Measurements from ENCODE around the gene RNF186.

Gene RNF186

DNA sequence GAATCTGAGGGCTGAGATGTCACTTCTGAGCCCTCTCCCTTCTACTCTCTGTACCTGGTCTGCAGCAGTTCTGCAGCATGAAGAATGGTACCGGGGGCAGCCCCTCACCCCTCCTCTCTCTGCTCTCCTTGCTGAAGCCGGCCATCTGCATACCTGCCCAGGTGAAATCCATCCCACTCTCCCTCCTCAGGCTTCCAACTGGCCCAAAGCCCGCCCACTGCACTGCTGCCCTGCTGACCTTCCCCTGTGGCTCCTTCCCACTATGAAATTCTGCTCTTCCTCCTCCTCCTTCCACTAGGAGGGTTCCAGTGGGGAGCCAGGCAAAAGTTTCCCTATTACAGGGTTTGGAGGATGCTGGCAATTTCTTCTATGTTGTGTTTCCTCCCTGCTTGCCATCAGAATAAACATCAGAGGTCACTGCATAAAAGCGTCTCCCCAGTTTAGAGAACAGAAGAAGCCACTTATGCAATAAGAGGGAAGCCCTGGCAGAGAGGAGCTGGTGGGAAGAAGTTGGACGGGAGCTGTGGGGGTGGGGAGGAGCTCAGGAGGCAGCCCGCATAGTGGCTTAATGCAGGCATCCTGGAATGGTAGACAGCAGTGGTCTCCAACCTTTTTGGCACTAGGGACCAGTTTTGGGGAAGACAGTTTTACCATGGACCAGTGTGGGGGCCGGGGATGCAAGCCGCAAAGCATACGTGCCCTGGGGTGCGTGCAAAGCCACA lies 45.7 kb downstream of the RNF186 start:
- no peak overlapping the region for H3K27ac ChIP-seq (ENCODE audit: low read length)
- no peaks in the 10 kb centered on the region for H3K9me3 ChIP-seq (replicated peaks; ENCODE audit: insufficient read depth, low read length)

DNA sequence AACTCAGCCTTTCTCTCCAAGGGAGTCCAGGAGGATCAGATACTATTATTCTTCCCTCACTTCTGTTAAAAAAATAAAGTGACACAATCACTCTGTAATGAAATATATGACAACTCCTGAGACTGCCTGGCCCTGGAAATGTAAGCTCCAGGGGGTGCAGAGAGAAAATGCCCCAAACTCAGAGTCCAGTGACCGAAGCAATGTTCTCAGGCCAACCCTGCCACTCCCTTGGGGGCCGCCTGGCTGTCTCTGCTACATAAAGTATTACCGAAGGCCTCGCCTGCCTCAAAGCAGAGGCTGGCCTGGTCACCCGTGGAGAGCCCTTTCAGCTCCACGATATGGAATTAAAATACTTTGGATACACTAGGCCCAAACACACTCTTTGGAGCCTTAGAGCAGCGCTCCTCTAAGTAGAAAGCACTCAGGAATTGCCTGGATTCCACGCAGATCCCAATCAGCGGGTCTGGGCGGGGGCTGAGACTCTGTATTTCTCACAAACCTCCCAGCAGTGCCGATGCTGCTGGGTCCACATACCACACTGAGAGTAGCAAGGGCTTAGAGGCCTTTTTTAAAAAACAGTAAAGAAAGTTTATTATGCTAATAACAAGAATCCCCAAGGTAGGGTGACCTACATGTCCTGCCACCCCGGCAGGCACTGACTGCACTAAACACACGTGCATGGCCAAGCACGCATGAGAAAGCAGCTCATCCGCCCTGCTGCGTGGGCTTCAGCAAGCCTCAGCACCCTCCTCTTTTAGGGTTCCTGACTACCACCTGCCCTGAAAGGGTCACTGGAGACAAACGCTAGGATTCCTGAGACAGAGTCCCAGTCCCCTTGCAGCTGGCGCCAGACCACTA lies 46.5 kb downstream of the RNF186 start:
- DNase-seq: no peak
- H4K20me1 ChIP-seq (ENCODE audit: insufficient read depth, low read length): no peaks in the 10 kb centered on the region

More for the DNA sequence above, 45.7 kb downstream of the RNF186 start:
- DNase-seq: no peak
- no peaks in the 10 kb centered on the region for H3K9me2 ChIP-seq (replicated peaks; ENCODE audit: insufficient read depth, low read length)
- H2AFZ ChIP-seq (ENCODE audit: low read length): no peak overlapping the region
- no peak overlapping the region for H3K9ac ChIP-seq (ENCODE audit: low read length)
- no peak overlapping the region for H3K4me2 ChIP-seq (ENCODE audit: low read depth, low read length)
- H3K27me3 ChIP-seq (replicated peaks; ENCODE audit: insufficient read depth, low read length): no peaks in the 10 kb centered on the region
- H4K20me1 ChIP-seq (ENCODE audit: insufficient read depth, low read length): no peaks in the 10 kb centered on the region
- peaks cover 13% of the 10 kb centered on the region; the same call in 1 of the 2 replicates for H3K4me1 ChIP-seq (ENCODE audit: low read length)
- H3F3A ChIP-seq (ENCODE audit: insufficient read depth, low read length): 0 out of 2 replicates have a peak, but pooled peaks cover 2% of the 10 kb centered on the region
- H3K4me3 ChIP-seq (ENCODE audit: low read length): no peak overlapping the region
- H3K36me3 ChIP-seq (replicated peaks; ENCODE audit: insufficient read depth, low read length): no peaks in the 10 kb centered on the region
- TF ChIP-seq, protein P1, sequence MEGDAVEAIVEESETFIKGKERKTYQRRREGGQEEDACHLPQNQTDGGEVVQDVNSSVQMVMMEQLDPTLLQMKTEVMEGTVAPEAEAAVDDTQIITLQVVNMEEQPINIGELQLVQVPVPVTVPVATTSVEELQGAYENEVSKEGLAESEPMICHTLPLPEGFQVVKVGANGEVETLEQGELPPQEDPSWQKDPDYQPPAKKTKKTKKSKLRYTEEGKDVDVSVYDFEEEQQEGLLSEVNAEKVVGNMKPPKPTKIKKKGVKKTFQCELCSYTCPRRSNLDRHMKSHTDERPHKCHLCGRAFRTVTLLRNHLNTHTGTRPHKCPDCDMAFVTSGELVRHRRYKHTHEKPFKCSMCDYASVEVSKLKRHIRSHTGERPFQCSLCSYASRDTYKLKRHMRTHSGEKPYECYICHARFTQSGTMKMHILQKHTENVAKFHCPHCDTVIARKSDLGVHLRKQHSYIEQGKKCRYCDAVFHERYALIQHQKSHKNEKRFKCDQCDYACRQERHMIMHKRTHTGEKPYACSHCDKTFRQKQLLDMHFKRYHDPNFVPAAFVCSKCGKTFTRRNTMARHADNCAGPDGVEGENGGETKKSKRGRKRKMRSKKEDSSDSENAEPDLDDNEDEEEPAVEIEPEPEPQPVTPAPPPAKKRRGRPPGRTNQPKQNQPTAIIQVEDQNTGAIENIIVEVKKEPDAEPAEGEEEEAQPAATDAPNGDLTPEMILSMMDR (IDR thresholded peaks at IDR 0.05; ENCODE audit: low read length): no peak
- no peak for TF ChIP-seq EZH2 (optimal IDR thresholded peaks at IDR 0.05; ENCODE audit: low read depth, low read length)
- TF ChIP-seq EZH2phosphoT487 (IDR thresholded peaks at IDR 0.05; ENCODE audit: low read length): no peak
- H3K79me2 ChIP-seq (ENCODE audit: low read length): no peaks in the 10 kb centered on the region

GRCh38 chr1:19765623-19766022 lies 49.5 kb downstream of the RNF186 start:
- Histone ChIP-seq H2AFZ (ENCODE audit: low read length) (no peak overlapping the region), H3F3A (ENCODE audit: insufficient read depth, low read length) (0 out of 2 replicates have a peak, but pooled peaks cover 2% of the 10 kb centered on the region), H3K4me1 (ENCODE audit: low read length) (peaks cover 13% of the 10 kb centered on the region; the same call in 1 of the 2 replicates), H3K27me3 (replicated peaks; ENCODE audit: insufficient read depth, low read length) (no peaks in the 10 kb centered on the region), H3K4me2 (ENCODE audit: low read depth, low read length) (no peak overlapping the region), H3K9me3 (replicated peaks; ENCODE audit: insufficient read depth, low read length) (no peaks in the 10 kb centered on the region), H3K4me3 (ENCODE audit: low read length) (no peak overlapping the region), H3K79me2 (ENCODE audit: low read length) (no peaks in the 10 kb centered on the region), H3K36me3 (replicated peaks; ENCODE audit: insufficient read depth, low read length) (no peaks in the 10 kb centered on the region), H3K9ac (ENCODE audit: low read length) (no peak overlapping the region), H4K20me1 (ENCODE audit: insufficient read depth, low read length) (no peaks in the 10 kb centered on the region), H3K9me2 (replicated peaks; ENCODE audit: insufficient read depth, low read length) (no peaks in the 10 kb centered on the region), H3K27ac (ENCODE audit: low read length) (no peak overlapping the region; the same call in 1 of the 2 replicates)
- no peak for DNase-seq
- TF ChIP-seq EZH2 (optimal IDR thresholded peaks at IDR 0.05; ENCODE audit: low read depth, low read length): no peak
- TF ChIP-seq, protein P1 (IDR thresholded peaks at IDR 0.05; ENCODE audit: low read length): no peak
- TF ChIP-seq EZH2phosphoT487 (IDR thresholded peaks at IDR 0.05; ENCODE audit: low read length): no peak

More for the DNA sequence above, 46.5 kb downstream of the RNF186 start:
- Histone ChIP-seq H2AFZ (ENCODE audit: low read length) (no peak overlapping the region), H3K9ac (ENCODE audit: low read length) (no peak overlapping the region), H3K79me2 (ENCODE audit: low read length) (no peaks in the 10 kb centered on the region), H3K9me3 (replicated peaks; ENCODE audit: insufficient read depth, low read length) (no peaks in the 10 kb centered on the region), H3K9me2 (replicated peaks; ENCODE audit: insufficient read depth, low read length) (no peaks in the 10 kb centered on the region), H3K27ac (ENCODE audit: low read length) (no peak overlapping the region), H3K4me1 (ENCODE audit: low read length) (peaks cover 13% of the 10 kb centered on the region; the same call in 1 of the 2 replicates), H3K4me3 (ENCODE audit: low read length) (no peak overlapping the region), H3K27me3 (replicated peaks; ENCODE audit: insufficient read depth, low read length) (no peaks in the 10 kb centered on the region), H3K36me3 (replicated peaks; ENCODE audit: insufficient read depth, low read length) (no peaks in the 10 kb centered on the region), H3K4me2 (ENCODE audit: low read depth, low read length) (no peak overlapping the region), H3F3A (ENCODE audit: insufficient read depth, low read length) (0 out of 2 replicates have a peak, but pooled peaks cover 2% of the 10 kb centered on the region)
- no peak for TF ChIP-seq EZH2 (optimal IDR thresholded peaks at IDR 0.05; ENCODE audit: low read depth, low read length)
- no peak for TF ChIP-seq EZH2phosphoT487 (IDR thresholded peaks at IDR 0.05; ENCODE audit: low read length)
- TF ChIP-seq, protein P1 (IDR thresholded peaks at IDR 0.05; ENCODE audit: low read length): no peak
